Breast epithelium (tissue), 3 donors: ENCODE measurements around the gene LHFPL2.
"Not testable (repeated sequence)": the region's sequence is repeated elsewhere in the genome, so short reads cannot be mapped to it uniquely, and the experiment has no call there.

ENCODE experiments used
- POLR2A ChIP-seq: fragments of 450-650 bp; IDR thresholded peaks from one replicate; pipeline ENCODE4 v1.6.1; 2016; ENCODE audit warnings: antibody characterized with exemption, mild to moderate bottlenecking, moderate library complexity
- POLR2AphosphoS5 ChIP-seq, 3 donors: sonication (generic); formaldehyde crosslinking; IDR thresholded peaks; one replicate each; pipeline ENCODE4 v1.6.1; 2017; ENCODE audit warnings: antibody characterized with exemption in 3 of 3
- TF ChIP-seq, protein P1 (sequence below), 3 donors: fragments of 450-650 bp; IDR thresholded peaks; one replicate each; pipeline ENCODE4 v1.5.1; 2016 to 2017; ENCODE audit warnings: antibody characterized with exemption in 3 of 3, mild to moderate bottlenecking in 3 of 3, moderate library complexity in 3 of 3

- TF ChIP-seq, protein P1, sequence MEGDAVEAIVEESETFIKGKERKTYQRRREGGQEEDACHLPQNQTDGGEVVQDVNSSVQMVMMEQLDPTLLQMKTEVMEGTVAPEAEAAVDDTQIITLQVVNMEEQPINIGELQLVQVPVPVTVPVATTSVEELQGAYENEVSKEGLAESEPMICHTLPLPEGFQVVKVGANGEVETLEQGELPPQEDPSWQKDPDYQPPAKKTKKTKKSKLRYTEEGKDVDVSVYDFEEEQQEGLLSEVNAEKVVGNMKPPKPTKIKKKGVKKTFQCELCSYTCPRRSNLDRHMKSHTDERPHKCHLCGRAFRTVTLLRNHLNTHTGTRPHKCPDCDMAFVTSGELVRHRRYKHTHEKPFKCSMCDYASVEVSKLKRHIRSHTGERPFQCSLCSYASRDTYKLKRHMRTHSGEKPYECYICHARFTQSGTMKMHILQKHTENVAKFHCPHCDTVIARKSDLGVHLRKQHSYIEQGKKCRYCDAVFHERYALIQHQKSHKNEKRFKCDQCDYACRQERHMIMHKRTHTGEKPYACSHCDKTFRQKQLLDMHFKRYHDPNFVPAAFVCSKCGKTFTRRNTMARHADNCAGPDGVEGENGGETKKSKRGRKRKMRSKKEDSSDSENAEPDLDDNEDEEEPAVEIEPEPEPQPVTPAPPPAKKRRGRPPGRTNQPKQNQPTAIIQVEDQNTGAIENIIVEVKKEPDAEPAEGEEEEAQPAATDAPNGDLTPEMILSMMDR (IDR thresholded peaks at IDR 0.05): not testable (repeated sequence)
- not testable (repeated sequence) for TF ChIP-seq POLR2A; POLR2AphosphoS5 (IDR thresholded peaks at IDR 0.05)
These were observed 38.9 kb upstream of the LHFPL2 start for GRCh38 chr5:78687514-78687913.
